GM19043 (cell line): ENCODE data around the gene OR51T1.

Experiments used
- ATAC-seq: cut with Tn5 transposase; IDR thresholded peaks from one replicate; pipeline ENCODE4 v1.9.1; 2021; ENCODE audit warnings: low read depth; ENCODE audit not compliant: unreplicated experiment

OR51T1 gene

DNA sequence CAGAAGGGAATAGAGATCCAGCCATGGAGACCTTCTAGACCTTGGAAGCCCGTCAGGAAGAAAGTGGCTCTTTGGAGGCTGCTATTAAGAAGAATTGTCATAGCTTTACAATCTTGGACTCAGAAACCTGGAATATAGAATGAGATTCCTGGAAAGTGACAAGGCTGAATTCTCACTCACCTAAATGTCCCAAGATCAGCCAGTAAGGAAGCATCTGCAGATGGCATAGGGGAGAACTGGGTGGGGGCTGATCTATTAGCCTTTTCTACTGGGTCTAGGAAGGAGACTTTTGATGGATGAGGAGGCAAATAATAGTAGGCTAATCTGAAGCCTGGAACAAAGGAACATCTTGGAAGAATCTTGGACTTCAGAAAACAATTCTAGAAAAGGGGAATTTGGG, 42.5 kb downstream of the OR51T1 start, which contains the start of gene OR51G1:
Gene OR51G1 (minus strand): TSS at position 101 of the 400 bp plus-strand sequence. CDS start 0 bp downstream, at position 101.
- ATAC-seq: no peak

DNA sequence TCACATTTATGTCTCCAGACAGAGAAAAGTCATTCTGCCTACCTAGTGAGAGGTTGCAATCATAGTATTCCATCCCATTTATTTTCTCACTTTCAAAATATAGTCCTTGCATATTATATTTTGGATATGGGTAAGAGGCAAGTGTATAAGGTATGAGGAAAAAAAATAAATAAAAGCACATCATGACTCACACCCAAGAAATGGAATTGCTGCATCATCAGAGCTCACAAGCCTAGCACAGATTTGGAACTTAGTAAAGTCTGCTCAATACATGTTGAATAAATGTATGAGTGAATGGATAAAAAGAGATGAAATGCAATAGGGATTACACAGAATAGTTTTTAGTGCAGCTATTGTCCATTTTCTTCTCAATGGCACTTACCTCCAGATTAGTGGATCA, 44.9 kb downstream of the OR51T1 start:
- ATAC-seq: no peak
